ENCODE data around the gene NOTCH3.

The NOTCH3 gene

GRCh38 chr19:15122331-15123030 lies 78.3 kb downstream of the NOTCH3 start:
- no peak for DNase-seq

- DNase-seq = no peak
These were observed 80.4 kb downstream of the NOTCH3 start for GRCh38 chr19:15120135-15121026.

DNA sequence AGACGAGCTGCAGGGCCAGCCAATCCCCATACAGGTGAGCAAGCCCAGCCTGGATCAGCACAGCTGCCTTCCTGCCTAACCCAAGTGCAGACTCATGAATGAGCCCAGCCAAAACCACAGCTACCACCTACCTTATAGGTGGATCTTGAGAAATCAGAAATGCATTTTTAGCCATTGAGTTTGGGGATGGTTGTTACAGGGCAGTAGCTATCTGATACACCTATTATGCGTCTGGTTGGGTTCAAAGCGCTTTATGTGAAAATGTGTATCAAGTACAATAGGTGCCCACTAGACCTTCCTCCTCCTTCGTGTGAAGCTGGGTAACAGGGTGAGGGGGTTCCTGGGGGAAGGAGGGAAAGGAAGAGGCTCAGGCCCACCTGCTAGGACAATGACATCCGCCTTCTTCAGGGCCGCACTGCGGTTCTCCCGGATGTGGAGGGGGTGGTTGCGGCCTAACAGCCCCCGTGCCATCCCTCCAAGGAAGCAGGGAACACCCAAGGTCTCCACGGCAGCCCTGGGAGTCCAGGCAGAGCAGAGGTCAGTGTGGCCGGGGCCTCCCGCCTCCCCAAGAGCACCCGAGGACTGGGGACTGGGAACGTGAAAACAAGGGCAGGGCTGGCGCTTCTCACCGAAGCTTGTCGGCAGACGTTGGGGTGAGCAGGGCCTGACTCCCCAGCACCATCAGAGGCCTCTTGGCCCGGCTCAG lies 81.9 kb downstream of the NOTCH3 start:
- DNase-seq = no peak

DNA sequence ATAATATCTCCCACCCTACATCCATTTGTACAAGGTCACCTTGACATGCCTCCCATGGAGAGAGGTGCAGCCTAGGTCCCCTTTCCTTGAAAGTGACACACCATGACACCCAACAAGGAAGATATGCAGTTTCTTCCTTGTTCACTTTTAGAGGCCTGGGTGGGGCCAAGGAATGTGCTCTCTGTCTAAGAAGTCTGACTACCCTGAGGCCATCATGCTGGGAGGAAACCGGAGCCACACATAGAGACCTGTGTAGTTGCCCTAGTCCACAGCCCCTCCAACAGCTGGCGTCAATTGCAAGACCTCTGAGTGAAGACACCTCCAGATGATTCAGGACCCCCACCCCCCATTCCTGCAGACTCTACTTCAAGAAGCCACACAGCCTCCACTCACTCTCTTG lies 82.5 kb downstream of the NOTCH3 start:
- DNase-seq = no peak

- no peak for DNase-seq
These were observed 83.9 kb downstream of the NOTCH3 start for GRCh38 chr19:15116856-15117255.

DNA sequence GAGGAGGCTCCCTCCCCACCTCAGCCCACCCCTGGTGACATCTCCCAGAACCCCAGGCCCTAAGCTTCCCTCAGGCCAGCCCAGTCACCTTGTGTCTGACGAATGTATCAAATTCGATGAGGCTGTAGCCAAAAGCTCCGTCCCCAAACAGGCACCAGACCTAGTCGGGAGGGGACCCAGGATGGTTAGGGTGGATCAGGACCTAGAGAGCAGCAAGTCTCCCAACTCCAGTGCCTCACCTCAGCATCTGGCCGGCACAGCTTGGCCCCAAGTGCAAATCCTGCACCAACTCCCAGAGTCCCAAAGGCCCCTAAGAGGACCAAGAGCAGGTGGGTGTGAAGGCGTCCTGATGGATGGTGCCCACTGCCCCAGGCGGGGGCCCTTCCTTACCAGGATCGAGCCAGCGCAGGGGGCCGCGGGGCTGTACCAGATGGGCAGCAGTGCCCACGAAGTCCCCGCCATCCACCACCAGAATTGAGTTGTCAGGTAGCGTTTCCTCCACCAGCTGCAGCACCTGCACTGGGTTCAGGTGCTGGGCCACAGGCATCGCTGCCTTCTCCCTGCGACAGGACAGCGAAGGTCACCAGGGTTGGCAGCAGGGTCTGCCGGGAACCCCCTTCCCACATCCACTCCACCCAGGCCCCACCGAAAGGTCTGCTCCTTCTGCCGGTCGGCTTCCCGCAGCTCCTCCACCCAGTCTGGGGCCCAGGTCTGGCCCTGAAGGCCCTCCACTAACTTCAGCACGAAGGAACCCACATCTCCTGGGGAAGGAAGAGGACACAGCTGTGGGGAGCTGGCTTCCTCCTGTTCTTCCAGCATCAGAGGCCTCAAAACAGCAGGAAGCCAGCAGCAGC lies 84.8 kb downstream of the NOTCH3 start:
- DNase-seq = no peak

GRCh38 chr19:15115080-15115479 lies 85.7 kb downstream of the NOTCH3 start:
- DNase-seq = no peak

DNA sequence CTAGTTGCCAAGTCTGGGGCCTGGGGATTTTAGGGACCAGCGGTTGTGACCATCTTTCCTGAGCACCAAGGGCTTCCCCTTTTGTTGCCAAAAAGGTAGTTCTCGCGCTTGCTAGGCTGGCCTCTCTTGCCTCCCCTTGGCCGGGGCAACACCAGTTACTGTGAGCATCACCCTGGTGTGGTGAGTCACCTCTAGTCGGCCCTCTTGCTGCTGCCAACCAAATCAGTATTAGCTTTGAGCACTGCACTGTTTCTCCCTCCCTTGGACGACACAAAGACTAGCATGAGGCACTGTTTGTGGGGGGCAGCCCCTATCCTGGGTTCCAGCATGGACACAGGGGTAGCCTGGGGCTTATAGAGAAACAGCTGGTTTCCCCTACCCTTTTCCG lies 86.6 kb downstream of the NOTCH3 start:
- DNase-seq = no peak

DNA sequence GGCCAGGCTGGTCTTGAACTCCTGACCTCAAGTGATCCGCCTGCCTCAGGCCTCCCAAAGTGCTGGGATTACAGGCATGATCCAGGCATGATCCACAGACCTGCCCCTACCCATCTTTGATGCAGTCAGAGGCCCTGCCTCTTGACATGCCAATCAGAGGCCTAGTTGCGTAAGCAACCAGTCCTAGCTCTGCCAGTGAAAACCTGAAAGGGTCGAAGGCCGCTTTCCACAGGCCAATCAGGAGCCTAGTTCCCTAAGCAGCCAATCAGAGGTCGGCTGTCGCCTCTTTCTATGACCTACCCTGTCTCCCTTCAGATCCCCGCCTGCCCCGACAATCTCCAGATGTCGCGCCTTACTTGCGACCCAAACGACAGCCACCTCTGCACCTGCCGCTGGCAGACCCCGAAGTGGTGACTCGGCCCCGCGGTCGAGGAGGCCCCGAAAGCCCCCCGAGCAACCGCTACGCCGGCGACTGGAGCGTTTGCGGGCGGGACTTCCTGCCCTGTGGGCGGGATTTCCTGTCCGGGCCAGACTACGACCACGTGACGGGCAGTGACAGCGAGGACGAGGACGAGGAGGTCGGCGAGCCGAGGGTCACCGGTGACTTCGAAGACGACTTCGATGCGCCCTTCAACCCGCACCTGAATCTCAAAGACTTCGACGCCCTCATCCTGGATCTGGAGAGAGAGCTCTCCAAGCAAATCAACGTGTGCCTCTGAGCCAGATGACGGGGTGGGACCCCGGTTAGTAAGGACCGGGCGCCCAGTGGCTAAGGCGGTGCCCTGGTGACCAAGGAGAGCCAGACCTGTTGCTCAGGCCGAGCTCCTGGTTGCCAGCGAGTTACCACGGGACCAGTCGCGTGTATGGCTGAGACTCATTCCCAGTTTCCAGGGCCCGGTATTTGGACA lies 87.3 kb downstream of the NOTCH3 start:
- no peak for DNase-seq

- no peak for DNase-seq
These were observed 88.4 kb downstream of the NOTCH3 start for GRCh38 chr19:15112385-15112784.

GRCh38 chr19:15111758-15112157 lies 89.0 kb downstream of the NOTCH3 start:
- no peak for DNase-seq

DNA sequence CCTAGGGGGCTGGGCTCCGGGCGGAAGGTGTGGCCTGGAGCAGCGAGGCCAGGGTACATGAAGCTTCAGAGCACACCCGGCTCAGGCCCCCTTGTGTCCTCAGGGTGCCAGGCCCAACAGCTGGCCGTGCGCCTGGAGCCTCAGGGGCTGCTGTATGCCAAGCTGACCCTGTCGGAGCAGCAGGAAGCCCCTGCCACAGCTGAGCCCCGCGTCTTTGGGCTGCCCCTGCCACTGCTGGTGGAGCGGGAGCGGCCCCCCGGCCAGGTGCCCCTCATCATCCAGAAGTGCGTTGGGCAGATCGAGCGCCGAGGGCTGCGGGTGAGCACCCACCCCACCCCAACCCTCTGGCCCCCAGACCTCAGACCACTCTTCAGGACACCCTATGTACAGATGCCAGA lies 90.4 kb downstream of the NOTCH3 start:
- DNase-seq = no peak

DNA sequence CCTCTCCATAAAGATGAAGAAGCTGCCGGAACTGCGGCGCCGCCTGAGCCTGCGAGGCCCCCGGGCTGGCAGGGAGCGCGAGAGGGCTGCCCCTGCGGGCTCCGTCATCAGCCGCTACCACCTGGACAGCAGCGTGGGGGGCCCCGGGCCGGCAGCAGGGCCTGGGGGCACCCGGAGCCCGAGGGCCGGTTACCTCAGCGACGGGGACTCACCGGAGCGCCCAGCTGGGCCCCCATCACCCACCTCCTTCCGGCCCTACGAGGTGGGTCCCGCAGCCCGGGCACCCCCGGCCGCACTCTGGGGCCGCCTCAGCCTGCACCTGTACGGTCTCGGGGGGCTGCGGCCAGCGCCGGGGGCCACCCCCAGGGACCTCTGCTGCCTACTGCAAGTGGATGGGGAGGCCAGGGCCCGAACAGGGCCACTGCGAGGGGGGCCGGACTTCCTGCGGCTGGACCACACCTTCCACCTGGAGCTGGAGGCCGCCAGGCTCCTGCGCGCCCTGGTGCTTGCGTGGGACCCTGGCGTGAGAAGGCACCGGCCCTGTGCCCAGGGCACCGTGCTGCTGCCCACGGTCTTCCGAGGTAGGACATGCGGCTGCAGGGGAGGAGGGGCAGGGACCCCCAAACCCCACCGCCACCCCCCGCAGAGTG lies 90.9 kb downstream of the NOTCH3 start:
- no peak for DNase-seq

All from CD4-positive, alpha-beta T cell treated with Interleukin-4 for 4 hours (primary cell).